ENCODE data around the gene OR51E2.

Gene OR51E2

DNA sequence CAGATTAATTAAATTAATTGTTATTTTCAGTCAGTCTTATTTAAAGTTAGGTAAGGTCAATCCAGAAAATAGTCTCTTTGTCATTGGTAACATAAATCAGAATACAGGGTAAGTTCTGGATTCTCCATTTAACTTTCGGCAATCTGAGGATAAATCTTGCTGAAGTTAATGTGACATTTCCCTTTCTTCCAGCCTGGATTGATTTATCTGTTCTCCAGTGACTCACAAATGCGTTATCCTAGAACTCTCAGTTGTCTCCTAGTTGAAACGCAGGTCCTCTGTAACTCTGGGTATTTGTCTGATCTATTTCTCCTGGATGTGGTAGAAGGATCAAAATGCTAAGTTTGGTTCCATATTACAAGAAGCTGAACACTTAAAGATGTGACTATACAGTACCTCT lies 32.9 kb downstream of the OR51E2 start:
- no peak for DNase-seq (ENCODE audit: low read depth in 1 of 2, low spot score in 1 of 2)

GRCh38 chr11:4664183-4664582 lies 33.5 kb downstream of the OR51E2 start:
- no peak for DNase-seq (ENCODE audit: low read depth in 1 of 2, low spot score in 1 of 2)

DNA sequence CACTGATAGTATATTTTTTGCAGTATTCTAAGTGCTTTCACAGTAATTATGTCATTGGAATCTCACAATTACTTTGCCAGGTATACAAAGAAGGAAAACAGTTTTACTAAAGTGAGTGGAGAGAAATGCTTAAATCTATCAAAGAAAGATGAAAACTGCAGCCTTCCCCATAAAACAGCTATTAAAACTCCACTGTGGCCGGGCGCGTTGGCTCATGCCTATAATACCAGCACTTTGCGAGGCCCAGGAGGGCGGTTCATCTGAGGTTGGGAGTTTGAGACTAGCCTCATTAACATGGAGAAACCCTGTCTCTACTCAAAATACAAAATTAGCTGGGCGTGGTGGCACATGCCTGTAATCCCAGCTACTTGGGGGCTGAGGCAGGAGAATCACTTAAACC lies 34.8 kb downstream of the OR51E2 start:
- no peak for DNase-seq (ENCODE audit: low read depth in 1 of 2, low spot score in 1 of 2)

DNA sequence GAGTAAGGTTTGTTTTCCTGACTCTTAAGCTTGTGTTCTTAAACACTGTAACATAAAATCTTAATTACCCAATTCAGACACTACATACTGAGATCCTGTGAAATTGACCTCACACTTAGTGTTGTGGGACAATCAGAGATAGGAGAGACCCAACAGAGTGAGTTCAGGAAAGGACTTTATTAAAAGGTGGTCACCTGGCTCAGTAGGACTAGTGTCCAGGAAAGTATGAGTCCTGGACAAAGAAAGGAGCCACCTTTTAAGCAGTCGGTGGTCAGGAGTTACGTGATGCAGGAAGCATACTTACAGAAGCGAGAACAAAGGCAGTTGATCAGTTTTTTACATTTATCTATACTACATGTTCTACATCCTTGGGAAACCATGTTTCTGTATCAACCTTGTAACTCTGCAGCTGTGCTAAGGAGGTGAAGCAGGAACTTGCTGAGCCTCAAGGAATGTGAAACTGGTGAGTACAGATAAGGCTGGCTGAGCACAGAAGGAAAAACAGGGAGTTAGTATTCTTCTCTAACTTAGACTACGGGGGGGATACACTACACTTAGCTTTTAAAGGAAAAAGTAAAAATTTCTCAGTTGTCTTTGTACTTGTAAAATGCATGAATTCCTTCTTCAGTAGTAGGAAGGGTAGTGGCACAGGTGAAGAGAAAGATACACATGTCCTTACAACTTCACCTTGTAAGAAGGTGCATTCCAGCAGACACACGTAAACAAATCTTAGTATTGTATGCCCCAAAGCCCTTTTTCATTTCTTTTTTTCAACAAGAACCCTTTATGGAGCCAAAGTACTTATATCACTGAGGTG lies 38.8 kb downstream of the OR51E2 start:
- DNase-seq (ENCODE audit: low read depth in 1 of 2, low spot score in 1 of 2): no peak

DNA sequence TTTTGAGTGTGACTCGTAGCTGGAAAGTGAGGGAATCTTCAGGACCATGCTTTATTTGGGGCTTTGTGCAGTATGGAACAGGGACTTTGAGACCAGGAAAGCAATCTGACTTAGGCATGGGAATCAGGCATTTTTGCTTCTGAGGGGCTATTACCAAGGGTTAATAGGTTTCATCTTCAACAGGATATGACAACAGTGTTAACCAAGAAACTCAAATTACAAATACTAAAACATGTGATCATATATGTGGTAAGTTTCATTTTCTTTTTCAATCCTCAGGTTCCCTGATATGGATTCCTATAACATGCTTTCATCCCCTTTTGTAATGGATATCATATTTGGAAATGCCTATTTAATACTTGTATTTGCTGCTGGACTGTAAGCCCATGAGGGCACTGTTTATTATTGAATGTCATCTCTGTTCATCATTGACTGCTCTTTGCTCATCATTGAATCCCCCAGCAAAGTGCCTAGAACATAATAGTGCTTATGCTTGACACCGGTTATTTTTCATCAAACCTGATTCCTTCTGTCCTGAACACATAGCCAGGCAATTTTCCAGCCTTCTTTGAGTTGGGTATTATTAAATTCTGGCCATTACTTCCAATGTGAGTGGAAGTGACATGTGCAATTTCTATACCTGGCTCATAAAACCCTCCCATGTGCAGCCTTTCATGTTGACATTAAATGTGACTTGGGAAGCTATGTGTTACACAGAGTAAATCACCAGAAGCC lies 42.9 kb downstream of the OR51E2 start:
- DNase-seq (ENCODE audit: low read depth in 1 of 2, low spot score in 1 of 2): no peak

- DNase-seq (ENCODE audit: low read depth in 1 of 2, low spot score in 1 of 2): no peak
Measured at GRCh38 chr11:4647766-4648165, 49.9 kb downstream of the OR51E2 start.

GRCh38 chr11:4645974-4646373 lies 51.7 kb downstream of the OR51E2 start:
- DNase-seq (ENCODE audit: low read depth in 1 of 2, low spot score in 1 of 2): no peak

DNA sequence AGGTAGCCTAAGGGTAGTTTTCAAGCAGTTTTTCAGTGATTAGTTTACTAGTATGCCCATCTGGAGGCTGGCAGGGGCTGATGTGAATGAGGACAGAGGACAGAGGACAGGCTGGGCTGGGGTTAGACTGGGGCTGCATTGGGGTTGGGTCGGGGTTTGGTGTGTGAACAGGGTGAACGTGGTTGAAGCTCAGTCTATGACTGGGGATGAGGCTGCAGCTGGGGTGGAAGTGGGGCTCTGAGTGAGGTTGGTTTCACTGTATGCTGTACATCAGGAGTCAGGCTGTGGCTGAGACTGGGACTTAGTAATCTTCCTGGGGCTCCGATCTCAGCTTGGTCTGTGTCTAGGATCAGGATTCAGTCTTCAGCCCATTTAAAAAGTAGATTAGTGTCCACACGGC lies 53.4 kb downstream of the OR51E2 start:
- DNase-seq (ENCODE audit: low read depth in 1 of 2, low spot score in 1 of 2): no peak

DNA sequence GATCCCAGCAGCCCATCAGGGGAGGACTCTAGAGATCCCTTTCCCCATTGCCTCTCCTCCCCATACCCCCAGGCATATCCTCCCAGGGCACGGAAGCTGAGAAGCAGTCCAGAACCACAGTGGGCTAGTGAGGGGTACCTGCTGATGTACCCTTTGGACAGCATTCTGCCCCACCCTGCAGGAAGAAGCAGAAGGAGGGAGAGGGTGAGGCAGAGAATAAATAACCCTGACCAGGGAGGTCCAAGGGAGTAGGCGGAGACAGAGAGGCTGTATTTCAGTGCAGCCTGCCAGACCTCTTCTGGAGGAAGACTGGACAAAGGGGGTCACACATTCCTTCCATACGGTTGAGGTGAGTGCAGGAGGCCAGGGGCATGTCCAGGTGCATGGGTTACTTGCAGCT lies 54.0 kb downstream of the OR51E2 start, which contains the start of gene OR51E1:
Gene OR51E1 (plus strand): TSS at position 301 of the 400 bp plus-strand sequence. CDS start 8,545 bp downstream, outside the sequence.
- DNase-seq (ENCODE audit: low read depth in 1 of 2, low spot score in 1 of 2): no peak

DNA sequence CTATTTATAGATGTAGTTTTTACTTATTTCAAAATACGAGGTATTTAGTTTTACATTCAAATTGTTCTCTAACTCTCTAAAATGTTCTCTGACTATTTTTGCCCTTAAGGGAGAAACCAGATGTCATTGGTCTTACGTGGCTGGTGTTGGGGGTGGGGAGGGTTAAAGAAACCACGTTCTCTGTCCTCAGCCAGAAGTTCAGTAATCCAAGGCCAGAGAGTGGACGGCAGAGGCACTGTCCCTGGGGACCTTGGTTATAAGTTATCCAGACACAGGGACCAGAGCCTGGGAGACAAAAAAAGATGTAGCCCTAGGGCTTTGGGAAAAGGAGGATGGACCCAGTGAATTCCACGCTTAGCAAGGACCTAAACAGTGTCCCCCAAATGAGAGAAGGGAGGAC lies 54.6 kb downstream of the OR51E2 start:
- no peak for DNase-seq (ENCODE audit: low read depth in 1 of 2, low spot score in 1 of 2)

GRCh38 chr11:4642043-4642442 lies 55.6 kb downstream of the OR51E2 start:
- no peak for DNase-seq (ENCODE audit: low read depth in 1 of 2, low spot score in 1 of 2)

GRCh38 chr11:4641501-4641900 lies 56.2 kb downstream of the OR51E2 start:
- DNase-seq (ENCODE audit: low read depth in 1 of 2, low spot score in 1 of 2): no peak

DNA sequence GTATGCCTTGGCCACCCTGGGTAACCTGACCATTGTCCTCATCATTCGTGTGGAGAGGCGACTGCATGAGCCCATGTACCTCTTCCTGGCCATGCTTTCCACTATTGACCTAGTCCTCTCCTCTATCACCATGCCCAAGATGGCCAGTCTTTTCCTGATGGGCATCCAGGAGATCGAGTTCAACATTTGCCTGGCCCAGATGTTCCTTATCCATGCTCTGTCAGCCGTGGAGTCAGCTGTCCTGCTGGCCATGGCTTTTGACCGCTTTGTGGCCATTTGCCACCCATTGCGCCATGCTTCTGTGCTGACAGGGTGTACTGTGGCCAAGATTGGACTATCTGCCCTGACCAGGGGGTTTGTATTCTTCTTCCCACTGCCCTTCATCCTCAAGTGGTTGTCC lies 57.7 kb downstream of the OR51E2 start:
- no peak for DNase-seq (ENCODE audit: low read depth in 1 of 2, low spot score in 1 of 2)

GRCh38 chr11:4637662-4638047 lies 60.0 kb downstream of the OR51E2 start:
- no peak for DNase-seq (ENCODE audit: low read depth in 1 of 2, low spot score in 1 of 2)

- DNase-seq (ENCODE audit: low read depth in 1 of 2, low spot score in 1 of 2): peak; percentile 39 to 40
Measured at GRCh38 chr11:4636962-4637661, 60.5 kb downstream of the OR51E2 start, which contains the start of gene OR51D1. Gene OR51D1, plus strand, starts transcription at chr11:4637477. Its CDS starts 2,314 bp downstream, at chr11:4639791.

DNA sequence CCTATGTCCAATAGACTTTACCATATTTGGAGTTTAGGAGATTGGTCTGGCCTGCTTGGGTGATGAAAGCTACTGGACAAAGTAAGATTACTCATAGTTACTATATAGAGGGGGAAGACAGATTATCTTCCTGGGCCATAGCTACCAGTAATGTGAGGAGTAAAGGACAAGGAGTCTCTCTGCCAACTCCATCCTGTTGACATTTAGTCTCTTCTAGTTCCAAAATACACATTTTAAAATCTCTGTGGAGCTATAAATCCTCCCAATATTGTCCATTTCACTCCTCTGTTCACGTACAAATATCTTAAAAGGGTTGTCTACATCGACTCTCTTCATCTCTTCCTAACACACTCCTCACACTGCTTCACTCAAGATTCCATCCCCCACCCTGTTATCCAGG lies 61.5 kb downstream of the OR51E2 start:
- no peak for DNase-seq (ENCODE audit: low read depth in 1 of 2, low spot score in 1 of 2)
